MCF 10A (cell line): ENCODE results near the gene DNM2. TPM values are rescaled to one million over a fixed set of nuclear protein-coding genes. Genes with fewer than 3 reads are reported as not detected.

ENCODE experiments used
- BruUV-seq: library from RNA; stranded (reverse); fragments of 400-500 nt; replicated peaks from 2 replicates; lab custom pipeline; 2021; lab: Mats Ljungman, UMichigan
- CTCF ChIA-PET: fragments of 300-600 bp; sonication (Branson Sonifier 250); formaldehyde crosslinking; extraction: SDS; loops from one replicate; lab custom pipeline; 2021; ENCODE audit warnings: antibody characterized with exemption, inconsistent platforms; lab: Yijun Ruan, JAX
- POLR2A ChIA-PET: fragments of 300-600, 350-650 bp; sonication (Branson Sonifier 250); formaldehyde crosslinking; extraction: SDS; loops from one replicate; lab custom pipeline; 2020; ENCODE audit warnings: antibody characterized with exemption, inconsistent platforms; lab: Yijun Ruan, JAX
- DNase-seq: peaks from one replicate; pipeline ENCODE4 v3.0.0-alpha.2; 2018; ENCODE audit not compliant: unreplicated experiment
- H3K27ac Mint-ChIP-seq: one replicate; pipeline ENCODE4 v1.8.0; 2022; ENCODE audit warnings: mild to moderate bottlenecking, low read depth, mixed read lengths; ENCODE audit not compliant: unreplicated experiment
- H3K27me3 Mint-ChIP-seq: one replicate; pipeline ENCODE4 v1.8.0; 2022; ENCODE audit warnings: mixed read lengths; ENCODE audit not compliant: insufficient read depth, unreplicated experiment
- H3K36me3 Mint-ChIP-seq: one replicate; pipeline ENCODE4 v1.8.0; 2022; ENCODE audit warnings: mild to moderate bottlenecking, moderate library complexity, mixed read lengths; ENCODE audit not compliant: insufficient read depth, unreplicated experiment
- H3K4me1 Mint-ChIP-seq: one replicate; pipeline ENCODE4 v1.8.0; 2022; ENCODE audit warnings: mixed read lengths; ENCODE audit not compliant: insufficient read depth, unreplicated experiment
- H3K4me3 Mint-ChIP-seq: one replicate; pipeline ENCODE4 v1.8.0; 2022; ENCODE audit warnings: mild to moderate bottlenecking, moderate library complexity, mixed read lengths; ENCODE audit not compliant: unreplicated experiment
- H3K9me3 Mint-ChIP-seq: one replicate; pipeline ENCODE4 v1.8.0; 2022; ENCODE audit warnings: mixed read lengths; ENCODE audit not compliant: unreplicated experiment
- CTCF ChIP-seq: fragments of 200-600 bp; IDR thresholded peaks from one replicate; pipeline ENCODE4 v1.8.0; 2022; ENCODE audit warnings: antibody characterized with exemption, mild to moderate bottlenecking; ENCODE audit not compliant: unreplicated experiment
- intact Hi-C: fragments of 100-400 bp; cut with micrococcal nuclease; formaldehyde crosslinking; loops from 2 replicates; pipeline ENCODE4 v1.14.1; 2022
- total RNA-seq: library from RNA; stranded (reverse); gene quantifications from 2 replicates; pipeline ENCODE4 v1.2.3, GENCODE V29; 2022

DNM2 gene
- total RNA-seq, 1 experiment from 2014 or later, result 114 TPM

- Mint-ChIP-seq H3K4me3 (no peak overlapping the region), H3K27ac (no peak overlapping the region), H3K4me1 (no peaks in the 10 kb centered on the region), H3K9me3 (no peaks in the 10 kb centered on the region), H3K27me3 (no peaks in the 10 kb centered on the region), H3K36me3 (peaks cover 35% of the 10 kb centered on the region)
- CTCF ChIA-PET, result interaction anchor here (0.6 kb wide), 2 partner anchors 608 to 1937 kb away, joined by 3 read pairs; no protein-coding TSS in a partner anchor
- no peak for TF ChIP-seq CTCF
- BruUV-seq, result no TSS peak
- DNase-seq, result no peak
- intact Hi-C loops, result no loop called here
- POLR2A ChIA-PET, result no interaction called here
These were observed 100.6 kb downstream of the DNM2 start for GRCh38 chr19:10818301-10819123.

DNA sequence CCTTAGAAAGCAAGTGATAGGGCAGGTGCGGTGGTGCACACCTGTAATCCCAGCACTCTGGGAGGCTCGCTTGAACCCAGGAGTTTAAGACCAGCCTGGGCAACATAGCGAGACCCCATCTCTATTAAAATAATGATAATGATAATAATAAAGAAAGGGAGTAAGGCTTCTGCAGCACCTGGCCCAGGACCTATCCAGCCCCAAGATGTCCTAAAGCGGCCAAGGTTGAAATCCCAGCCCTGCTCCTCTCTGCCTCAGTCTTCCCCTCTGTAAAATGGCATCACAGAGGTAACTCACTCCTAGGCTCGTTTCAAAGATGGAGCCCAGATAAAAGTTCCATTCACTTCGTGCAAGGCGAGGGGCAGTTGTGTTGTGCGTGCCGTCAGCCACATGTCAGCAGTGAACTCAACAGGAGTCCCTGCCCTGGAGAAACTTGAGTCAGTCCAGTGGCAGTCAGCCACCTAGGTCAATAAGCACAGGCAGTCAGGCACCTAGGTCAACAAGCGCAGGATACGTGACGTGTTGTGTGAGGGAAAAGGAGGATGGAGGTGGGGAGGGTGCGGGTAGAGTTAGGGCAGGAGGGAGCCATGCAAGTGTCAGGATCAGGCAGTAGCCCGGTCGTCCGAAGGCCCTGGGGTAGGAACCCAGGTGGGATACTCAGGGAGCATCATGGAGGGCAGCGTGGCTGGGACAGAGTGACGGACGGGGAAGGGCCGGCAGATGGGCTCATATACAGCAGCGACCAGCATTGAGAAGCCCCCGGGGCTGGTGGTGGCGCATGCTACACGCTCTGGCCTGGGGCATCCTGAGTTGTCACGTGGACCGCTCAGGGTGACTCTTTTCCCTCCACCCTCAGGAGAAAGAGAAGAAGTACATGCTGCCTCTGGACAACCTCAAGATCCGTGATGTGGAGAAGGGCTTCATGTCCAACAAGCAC, 101.5 kb downstream of the DNM2 start:
- H3K27me3 Mint-ChIP-seq, result no peaks in the 10 kb centered on the region
- ChIA-PET CTCF (interaction anchor here (0.6 to 0.7 kb wide), 3 partner anchors 16 to 1936 kb away, joined by 3 read pairs; no protein-coding TSS in a partner anchor), POLR2A (no interaction called here)
- TF ChIP-seq CTCF, result no peak
- no TSS peak for BruUV-seq
- H3K4me3 Mint-ChIP-seq, result no peak overlapping the region
- no peak overlapping the region for H3K27ac Mint-ChIP-seq
- intact Hi-C loops, result no loop called here
- H3K4me1 Mint-ChIP-seq, result no peaks in the 10 kb centered on the region
- H3K9me3 Mint-ChIP-seq, result no peaks in the 10 kb centered on the region
- H3K36me3 Mint-ChIP-seq, result peaks cover 38% of the 10 kb centered on the region
- no peak for DNase-seq

DNA sequence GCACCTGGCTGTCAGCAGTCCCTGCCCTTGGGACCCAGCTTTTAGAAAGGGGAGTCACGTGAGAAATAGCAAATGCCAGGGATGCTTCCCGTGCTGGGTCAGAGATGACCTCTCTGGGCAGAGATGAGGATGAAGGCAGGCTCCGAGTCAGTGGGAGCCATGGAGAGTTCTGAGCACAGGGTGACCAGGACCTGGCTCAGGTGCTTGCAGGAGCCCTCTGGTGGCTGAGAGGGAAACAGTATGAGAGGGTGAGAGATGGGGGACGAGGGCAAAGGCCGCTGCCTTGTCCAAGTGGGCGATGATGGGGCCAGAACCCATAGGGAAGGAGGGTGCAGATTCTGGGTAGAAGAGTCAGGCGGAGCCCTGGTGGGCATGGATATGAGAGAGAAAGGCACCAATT, 102.3 kb downstream of the DNM2 start:
- H3K27ac Mint-ChIP-seq, result peak overlapping the region; percentile 57
- POLR2A ChIA-PET, result interaction anchor here (1.1 to 1.3 kb wide), 2 partner anchors 23 to 103 kb away, joined by 4 read pairs; partner anchors contain the start of gene DNM2
- peaks cover 41% of the 10 kb centered on the region for H3K36me3 Mint-ChIP-seq
- no TSS peak for BruUV-seq
- intact Hi-C loops, result no loop called here
- H3K4me1 Mint-ChIP-seq, result no peaks in the 10 kb centered on the region
- H3K4me3 Mint-ChIP-seq, result no peak overlapping the region
- TF ChIP-seq CTCF, result no peak
- CTCF ChIA-PET, result interaction anchor here (0.6 to 0.9 kb wide), 3 partner anchors 17 to 465 kb away, joined by 3 read pairs; no protein-coding TSS in a partner anchor
- DNase-seq, result no peak
- H3K27me3 Mint-ChIP-seq, result no peaks in the 10 kb centered on the region
- H3K9me3 Mint-ChIP-seq, result no peaks in the 10 kb centered on the region
